Bone marrow (tissue), 2 donors: Measurements from ENCODE around the gene REPIN1.

Experiments
- DNase-seq, 2 donors: peaks; one replicate each; lab custom pipeline; 2025; lab: John Stamatoyannopoulos, UW

REPIN1 gene

DNA sequence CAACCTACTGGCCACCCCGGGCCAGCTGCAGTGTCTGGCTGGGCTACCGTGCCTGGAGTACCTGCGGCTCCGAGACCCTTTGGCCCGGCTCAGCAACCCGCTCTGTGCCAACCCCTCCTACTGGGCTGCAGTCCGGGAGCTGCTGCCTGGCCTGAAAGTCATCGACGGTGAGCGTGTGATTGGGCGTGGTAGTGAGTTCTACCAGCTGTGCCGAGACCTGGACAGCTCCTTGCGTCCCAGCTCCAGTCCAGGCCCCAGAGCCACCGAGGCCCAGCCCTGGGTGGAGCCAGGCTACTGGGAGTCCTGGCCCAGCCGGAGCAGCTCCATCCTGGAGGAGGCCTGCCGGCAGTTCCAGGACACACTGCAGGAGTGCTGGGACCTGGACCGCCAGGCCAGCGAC is 31.4 kb upstream of the REPIN1 start:
- DNase-seq: no peak

GRCh38 chr7:150337659-150338081 is 31.0 kb upstream of the REPIN1 start:
- DNase-seq: no peak

GRCh38 chr7:150338166-150338829 is 30.3 kb upstream of the REPIN1 start:
- DNase-seq: no peak

- no peak for DNase-seq
Observed at GRCh38 chr7:150339409-150339809, 29.2 kb upstream of the REPIN1 start.

GRCh38 chr7:150340024-150340749 is 28.4 kb upstream of the REPIN1 start:
- no peak for DNase-seq

DNA sequence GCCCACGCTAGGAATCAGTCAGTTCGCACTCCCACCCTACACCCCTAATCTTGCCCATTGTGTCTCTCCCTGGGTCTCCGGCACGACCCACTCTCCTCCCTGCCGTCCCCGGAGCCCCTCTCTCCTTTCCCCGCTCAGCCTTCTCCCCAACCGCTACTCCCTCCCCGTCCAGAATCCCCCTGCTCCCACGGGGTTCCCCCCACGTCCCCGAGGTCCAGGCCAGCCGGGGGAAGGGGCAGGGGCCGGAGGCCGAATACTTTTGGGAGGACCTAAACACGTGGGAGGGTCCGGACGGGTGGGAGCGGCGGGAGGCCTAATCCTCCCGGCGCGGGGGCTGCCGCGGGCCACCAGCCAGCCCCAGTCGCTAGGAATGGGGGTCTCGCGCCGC is 27.8 kb upstream of the REPIN1 start:
- no peak for DNase-seq

DNA sequence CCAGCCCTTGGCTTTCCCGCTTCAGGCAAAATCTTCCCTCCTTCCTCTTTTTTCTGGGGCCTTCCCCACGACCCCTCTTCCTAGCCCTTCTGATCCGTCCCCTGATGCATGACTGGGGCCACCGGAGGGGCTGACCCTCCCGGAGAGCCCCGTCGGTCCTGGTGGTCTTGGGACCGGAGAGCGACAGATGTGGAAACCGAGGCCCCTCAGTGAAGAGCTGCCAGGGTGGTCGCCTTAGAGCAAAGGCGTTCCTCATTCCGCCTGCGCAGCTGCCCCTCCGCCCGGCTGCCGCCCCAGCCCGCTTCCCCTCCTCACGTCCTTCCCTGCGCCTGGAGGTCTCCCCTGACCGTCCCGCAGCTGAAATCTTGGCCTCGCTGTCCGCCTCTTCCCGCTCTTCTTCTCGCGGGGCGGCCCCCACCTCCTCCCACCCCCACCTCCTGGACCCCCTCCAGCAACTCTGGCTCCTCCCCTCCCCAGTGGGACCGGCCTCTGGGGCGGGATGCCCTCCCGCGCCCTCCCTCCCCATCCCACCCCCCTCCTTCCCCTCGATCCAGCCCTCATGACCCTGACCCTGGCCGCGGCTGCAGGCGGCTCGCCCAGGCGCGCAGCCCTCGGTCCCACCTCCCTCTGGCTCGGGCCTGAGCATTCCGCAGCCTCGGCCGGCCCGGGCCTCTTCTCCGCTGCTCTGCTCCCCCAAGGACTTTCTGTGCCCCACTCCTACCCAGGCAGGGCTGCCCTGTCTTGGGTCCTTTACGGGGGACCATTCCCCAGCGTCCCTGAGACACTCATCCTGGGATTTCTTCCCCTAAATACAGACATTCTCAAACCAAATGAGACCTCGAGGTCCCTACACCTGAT is 27.1 kb upstream of the REPIN1 start, which contains the start of gene RARRES2:
TSS of gene RARRES2 (minus strand) at position 367 of the 858 bp plus-strand sequence. CDS start 1,020 bp downstream, outside the sequence.
- no peak for DNase-seq

DNA sequence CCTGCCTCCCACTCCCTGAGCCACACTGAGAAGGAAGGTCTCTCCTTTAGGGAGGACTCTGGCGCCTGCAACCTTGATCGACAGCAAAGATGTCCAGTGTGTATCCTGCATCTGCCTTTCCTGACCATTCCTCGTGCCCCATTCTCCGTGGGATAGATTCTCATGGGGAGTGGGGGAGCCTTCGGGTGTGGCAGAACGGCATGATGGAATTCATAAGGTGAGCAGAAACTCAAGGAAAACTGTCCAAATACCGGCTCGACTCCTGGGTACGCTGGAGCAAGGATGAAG is 26.6 kb upstream of the REPIN1 start:
- no peak for DNase-seq

GRCh38 chr7:150343225-150343624 is 25.4 kb upstream of the REPIN1 start:
- no peak for DNase-seq

DNA sequence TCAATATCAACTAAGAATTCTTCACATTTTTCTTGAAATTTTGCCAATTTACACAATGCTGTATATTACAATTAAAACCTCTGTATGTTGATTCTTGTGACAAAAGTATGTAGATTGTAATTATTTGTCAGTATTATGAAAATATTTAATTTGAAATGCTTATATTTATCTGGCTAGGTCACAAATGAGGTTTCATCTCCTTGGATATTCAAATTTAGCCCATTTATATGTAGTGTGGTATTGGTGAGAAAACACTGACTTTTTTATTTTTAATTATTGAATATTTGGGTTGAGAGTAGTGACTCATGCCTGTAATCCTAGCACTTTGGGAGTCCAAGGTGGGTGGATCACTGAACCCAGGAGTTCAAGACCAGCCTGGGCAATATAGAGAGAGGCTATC is 24.3 kb upstream of the REPIN1 start:
- no peak for DNase-seq

DNA sequence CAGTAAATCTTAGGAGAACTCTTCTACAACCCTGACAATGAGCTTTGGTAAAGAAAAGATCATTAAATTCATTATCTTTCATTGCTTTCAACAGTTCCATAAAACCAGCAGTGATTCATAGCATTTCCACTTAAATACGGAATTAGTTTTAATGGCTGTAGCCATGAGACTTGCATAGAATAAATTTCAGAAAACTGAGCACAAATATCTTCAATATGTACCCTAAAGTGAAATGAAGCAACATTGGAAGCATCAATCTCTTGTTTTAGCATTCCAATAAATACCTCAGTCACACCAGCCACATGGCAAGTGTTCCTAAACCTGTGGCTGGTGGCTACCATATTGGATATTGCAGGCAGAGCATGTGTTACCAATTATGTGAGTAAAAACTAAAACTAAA is 23.6 kb upstream of the REPIN1 start:
- DNase-seq: no peak

DNA sequence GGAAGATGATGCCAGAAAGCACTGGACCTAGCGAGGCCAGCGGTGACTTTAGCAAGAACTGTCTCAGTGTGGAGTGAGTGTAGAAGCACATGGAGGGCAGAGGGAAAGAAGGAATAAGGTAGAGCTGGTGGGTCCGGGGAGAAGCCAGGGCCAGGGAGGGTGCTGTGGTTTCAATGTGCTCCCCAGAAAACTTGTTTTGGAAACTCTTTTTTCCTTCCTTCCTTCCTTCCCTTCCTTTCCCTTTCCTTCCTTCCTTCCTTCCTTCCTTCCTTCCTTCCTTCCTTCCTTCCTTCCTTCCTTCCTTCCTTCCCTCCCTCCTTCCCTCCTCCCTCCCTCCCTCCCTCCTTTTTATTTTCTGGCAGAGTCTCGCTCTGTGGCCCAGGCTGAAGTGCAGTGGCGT is 21.7 kb upstream of the REPIN1 start:
- no peak for DNase-seq

- DNase-seq: no peak
Observed at GRCh38 chr7:150351587-150352194, 16.9 kb upstream of the REPIN1 start.

GRCh38 chr7:150355666-150356059 is 13.0 kb upstream of the REPIN1 start:
- no peak for DNase-seq

GRCh38 chr7:150356265-150356897 is 12.2 kb upstream of the REPIN1 start:
- peak in 1 of 2 donors; percentile 56 for DNase-seq

DNA sequence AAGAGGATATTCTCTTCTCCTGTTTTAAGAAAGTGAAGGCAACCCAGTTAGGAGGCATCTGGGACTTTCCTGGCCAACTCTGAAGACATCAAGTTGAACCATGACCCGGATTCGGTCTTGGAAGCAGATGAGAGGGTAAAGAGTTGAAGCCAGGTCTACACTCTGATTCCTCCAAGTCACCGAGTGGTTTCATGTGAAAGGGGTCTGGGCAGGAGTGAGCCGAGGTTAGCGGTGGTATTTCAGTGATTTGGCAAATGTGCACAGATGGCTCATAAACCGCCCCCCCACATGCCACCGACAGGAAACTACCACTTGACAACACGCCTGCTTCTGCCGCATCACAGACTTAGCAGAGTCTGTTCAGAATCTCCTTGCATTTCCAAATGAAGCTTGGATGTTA is 11.4 kb upstream of the REPIN1 start:
- DNase-seq: peak in 1 of 2 donors; percentile 92

DNA sequence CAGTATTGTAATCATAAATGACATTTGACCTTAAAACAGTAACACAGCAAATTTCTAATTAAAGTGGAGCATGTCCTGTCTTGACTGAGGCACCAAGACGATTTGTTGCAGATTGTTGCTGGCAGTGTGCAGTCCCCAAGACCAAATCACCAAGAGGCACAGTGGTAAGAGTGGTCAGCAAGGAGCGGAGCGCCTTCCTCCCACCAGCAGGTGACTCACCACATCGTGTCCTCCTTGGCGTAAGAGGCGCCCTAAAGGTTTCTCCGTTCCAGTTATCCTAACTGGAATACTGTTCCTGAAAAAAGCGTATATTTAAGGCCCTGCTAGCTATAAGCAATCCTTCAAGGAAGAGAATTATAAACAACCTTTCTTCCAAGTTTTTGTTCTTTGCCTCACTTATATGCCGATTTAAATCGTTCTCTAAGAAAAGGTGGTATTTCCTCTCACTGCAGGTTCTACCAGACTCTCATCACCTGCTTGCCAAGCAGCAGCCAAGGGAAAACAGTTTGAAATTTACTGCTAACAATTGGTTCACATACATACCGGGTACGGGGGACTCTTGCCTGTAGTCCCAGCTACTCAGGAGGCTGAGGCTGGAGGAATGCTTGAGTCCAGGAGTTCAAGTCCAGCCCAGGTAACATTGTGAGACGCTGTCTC is 10.7 kb upstream of the REPIN1 start:
- no peak for DNase-seq

DNA sequence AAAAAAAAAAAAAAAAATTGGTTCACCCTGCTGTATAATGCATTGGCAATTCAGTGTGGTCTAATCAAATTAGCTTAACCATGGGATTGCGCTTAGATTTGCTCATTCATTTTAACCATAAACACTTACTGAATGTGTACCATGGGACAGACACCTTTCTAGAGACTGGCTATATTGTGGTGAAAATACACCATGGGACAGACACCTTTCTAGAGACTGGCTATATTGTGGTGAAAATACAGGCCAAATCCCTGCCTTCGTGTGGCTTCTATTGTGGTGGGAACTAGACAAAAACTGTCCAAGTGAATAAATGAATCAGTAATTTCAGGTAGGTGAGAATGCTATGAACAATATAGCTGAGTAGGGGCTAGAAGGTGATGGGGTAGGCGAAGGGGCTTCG is 10.2 kb upstream of the REPIN1 start:
- DNase-seq: no peak

DNA sequence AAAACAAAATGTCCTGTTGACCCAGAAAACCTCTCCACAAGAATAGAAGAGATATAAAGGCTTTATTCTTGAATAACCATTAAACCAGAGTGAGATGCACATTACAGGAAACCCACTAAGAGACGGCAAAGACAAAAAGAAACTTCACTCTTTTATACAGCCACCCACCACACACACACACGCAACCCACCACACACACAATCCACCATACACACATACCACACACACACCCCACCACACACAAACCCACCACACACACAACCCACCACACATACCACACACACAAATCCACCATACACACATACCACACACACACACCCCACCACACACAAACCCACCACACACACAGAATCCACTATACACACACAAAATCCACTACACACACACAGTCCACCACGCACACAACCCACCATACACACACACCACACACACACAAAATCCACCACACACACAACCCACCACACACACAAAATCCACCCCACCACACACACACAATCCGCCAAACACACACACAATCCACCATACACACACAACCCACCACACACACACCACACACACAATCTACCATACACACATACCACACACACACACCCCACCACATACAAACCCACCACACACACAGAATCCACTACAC is 9.5 kb upstream of the REPIN1 start:
- no peak for DNase-seq

DNA sequence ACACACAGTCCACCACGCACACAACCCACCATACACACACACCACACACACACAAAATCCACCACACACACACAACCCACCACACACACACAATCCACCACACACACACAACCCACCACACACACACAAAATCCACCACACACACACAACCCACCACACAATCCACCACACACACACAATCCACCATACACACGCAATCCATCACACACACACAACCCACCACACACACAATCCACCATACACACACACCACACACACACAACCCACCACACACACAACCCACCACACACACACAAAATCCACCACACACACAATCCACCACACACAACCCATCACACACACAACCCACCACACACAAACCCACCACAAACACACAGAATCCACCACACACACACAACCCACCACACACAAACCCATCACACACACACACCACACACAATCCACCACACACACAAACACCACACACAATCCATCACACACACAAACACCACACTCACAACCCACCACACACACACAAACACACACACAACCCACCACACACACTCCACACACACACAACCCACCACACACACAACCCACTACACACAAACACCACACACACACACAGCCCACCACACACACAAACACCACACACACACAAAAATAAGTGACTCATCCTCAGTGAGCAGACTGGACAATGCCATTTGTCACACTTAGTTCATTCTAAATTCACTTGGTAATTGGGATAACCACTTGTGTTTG is 8.8 kb upstream of the REPIN1 start:
- DNase-seq: no peak
